ENCODE results near the gene SLC4A4. TPM values are rescaled to one million over a fixed set of nuclear protein-coding genes. Genes with fewer than 3 reads are reported as not detected.

Gene SLC4A4
- total RNA-seq, 2 donors from 2014 or later: 21.7 to 27.3 TPM

DNA sequence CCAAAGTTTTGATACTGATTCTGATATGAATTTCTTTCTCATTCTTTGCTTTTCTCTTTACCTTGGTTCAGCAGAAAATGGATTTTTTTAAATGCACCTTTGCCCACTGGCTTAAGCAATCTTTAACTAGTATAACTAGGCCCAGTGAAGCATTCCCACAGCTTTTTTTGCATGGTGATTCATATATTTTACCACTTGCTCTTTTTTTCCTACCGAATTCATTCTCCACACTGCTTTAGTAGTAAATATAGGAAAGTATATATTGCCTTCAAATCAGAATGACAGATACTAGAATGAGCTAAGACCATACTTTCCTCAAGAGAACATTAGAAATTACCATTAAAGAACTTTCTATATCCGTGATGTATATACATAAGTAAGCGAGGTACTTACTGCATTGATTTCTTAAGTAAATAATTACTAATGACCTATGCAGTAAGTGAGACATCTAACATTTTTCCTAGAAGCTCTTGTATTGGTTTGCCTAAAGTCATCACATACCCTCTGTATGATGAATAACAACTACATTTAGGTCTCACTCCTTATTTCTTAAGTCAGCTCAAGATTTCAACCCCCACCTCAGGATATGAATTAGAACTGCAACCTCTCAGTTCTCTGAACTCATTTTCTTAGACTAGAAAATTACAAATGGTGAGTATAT lies 44.2 kb downstream of the SLC4A4 start:
- Histone ChIP-seq H3K27me3 (no peaks in the 10 kb centered on the region), H3K36me3 (no peaks in the 10 kb centered on the region), H3K27ac (no peak overlapping the region), H3K9me3 (no peaks in the 10 kb centered on the region), H3K4me3 (no peak overlapping the region), H3K4me1 (no peaks in the 10 kb centered on the region)
- no peak for DNase-seq (ENCODE audit: low spot score)
- TF ChIP-seq, protein P1, sequence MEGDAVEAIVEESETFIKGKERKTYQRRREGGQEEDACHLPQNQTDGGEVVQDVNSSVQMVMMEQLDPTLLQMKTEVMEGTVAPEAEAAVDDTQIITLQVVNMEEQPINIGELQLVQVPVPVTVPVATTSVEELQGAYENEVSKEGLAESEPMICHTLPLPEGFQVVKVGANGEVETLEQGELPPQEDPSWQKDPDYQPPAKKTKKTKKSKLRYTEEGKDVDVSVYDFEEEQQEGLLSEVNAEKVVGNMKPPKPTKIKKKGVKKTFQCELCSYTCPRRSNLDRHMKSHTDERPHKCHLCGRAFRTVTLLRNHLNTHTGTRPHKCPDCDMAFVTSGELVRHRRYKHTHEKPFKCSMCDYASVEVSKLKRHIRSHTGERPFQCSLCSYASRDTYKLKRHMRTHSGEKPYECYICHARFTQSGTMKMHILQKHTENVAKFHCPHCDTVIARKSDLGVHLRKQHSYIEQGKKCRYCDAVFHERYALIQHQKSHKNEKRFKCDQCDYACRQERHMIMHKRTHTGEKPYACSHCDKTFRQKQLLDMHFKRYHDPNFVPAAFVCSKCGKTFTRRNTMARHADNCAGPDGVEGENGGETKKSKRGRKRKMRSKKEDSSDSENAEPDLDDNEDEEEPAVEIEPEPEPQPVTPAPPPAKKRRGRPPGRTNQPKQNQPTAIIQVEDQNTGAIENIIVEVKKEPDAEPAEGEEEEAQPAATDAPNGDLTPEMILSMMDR (IDR thresholded peaks at IDR 0.05): no peak

DNA sequence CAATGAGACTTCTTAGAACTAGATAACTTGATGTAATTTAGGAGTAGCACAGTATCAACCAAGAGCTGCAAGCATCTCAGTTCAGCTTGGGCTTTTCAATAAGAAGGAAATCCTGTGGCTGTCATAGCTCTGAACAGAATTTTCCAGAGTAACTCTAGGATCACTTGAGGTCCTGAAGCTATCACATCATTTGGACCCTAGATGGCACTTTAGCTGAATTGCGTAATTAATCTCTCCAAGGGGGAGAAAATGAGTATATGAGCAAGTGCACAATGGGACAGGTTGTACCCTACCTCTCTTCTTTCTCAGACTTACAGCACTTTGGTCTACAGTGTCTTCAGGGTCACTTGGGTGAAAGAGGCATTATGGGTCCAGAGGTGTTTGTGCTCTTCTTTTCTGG lies 45.2 kb downstream of the SLC4A4 start:
- H3K27me3 ChIP-seq: no peaks in the 10 kb centered on the region
- H3K4me1 ChIP-seq: no peaks in the 10 kb centered on the region
- no peak for DNase-seq (ENCODE audit: low spot score)
- no peak overlapping the region for H3K4me3 ChIP-seq
- TF ChIP-seq, protein P1 (IDR thresholded peaks at IDR 0.05): no peak
- H3K27ac ChIP-seq: no peak overlapping the region
- H3K9me3 ChIP-seq: no peaks in the 10 kb centered on the region
- H3K36me3 ChIP-seq: no peaks in the 10 kb centered on the region

DNA sequence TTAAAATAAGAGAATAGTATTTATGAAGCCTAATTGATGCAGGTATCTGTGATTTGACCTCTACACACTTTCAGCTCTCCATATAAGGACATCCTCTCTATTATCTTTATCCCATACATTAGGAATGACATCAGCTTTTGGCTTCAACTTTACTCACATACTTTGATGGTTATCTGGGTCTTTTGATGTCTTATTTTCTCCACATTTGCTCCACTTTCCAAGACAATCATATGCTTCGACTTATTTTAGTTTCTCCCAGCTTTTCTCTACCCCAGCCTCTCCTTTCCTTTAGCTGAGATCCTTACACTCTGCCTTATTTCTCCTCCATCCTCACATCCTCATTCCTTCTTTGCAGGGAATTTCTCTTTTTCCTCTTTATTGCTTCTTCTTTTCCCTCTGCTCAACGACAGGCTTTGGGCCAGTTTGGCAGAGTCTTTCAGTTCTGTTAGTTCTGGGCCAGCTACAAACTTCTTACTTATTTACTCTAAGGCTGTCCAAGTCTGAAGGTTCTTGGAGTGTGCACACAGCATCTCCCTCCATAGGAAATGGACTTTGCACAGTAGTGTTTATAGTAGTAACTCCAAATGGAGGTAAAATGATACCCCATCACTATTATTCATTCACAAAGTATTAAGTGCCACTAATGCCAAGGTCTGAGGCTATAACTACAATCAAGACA lies 50.5 kb downstream of the SLC4A4 start:
- H3K4me1 ChIP-seq: no peaks in the 10 kb centered on the region
- DNase-seq (ENCODE audit: low spot score): no peak
- no peaks in the 10 kb centered on the region for H3K9me3 ChIP-seq

DNA sequence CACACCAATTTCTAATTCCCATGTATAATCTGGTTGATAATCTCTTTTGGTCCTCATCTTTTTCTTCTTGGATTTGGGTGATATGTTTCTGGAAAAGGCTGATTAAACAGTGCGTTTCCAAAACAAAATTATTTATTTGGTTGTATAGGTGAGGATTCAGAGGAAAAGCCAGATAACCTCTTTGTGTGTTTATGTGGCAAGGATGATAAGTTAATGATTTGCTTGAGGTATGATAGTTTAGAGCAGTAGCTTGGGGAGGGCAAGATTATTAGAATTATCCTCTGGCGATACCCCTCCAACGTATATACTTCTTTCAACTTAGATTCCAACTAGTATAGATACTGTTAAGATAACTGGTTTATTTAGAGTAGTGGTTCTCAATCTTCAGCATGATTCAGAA lies 53.3 kb downstream of the SLC4A4 start:
- Histone ChIP-seq H3K36me3 (no peaks in the 10 kb centered on the region), H3K4me3 (no peak overlapping the region), H3K27ac (no peak overlapping the region), H3K4me1 (no peaks in the 10 kb centered on the region), H3K9me3 (no peaks in the 10 kb centered on the region), H3K27me3 (no peaks in the 10 kb centered on the region)
- TF ChIP-seq, protein P1 (IDR thresholded peaks at IDR 0.05): no peak
- no peak for DNase-seq (ENCODE audit: low spot score)

More for the DNA sequence above, 50.5 kb downstream of the SLC4A4 start:
- no peaks in the 10 kb centered on the region for H3K36me3 ChIP-seq
- no peaks in the 10 kb centered on the region for H3K27me3 ChIP-seq
- TF ChIP-seq, protein P1 (IDR thresholded peaks at IDR 0.05): no peak
- no peak overlapping the region for H3K4me3 ChIP-seq
- H3K27ac ChIP-seq: no peak overlapping the region

DNA sequence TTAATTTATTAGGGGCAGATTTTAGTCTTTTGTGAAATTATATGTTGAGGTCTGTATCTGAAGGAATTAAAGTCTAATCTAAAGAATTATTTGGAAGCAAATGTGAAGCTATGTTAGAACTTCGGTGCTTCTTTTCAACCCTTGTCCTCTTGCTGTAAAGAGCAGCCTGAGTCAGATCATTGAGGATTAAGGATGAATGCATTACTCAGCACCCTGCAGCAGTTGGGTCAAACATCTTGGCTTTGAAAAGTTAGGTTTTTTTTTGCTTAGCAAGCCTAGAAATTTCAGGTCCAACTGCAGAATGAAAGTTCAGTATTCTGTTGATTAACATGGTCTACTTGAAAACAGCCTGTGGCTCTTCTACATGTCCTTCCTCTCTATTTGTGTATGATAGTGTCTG lies 57.6 kb downstream of the SLC4A4 start:
- Histone ChIP-seq H3K9me3 (no peaks in the 10 kb centered on the region), H3K4me1 (no peaks in the 10 kb centered on the region), H3K4me3 (no peak overlapping the region), H3K36me3 (no peaks in the 10 kb centered on the region), H3K27me3 (no peaks in the 10 kb centered on the region), H3K27ac (no peak overlapping the region)
- TF ChIP-seq, protein P1 (IDR thresholded peaks at IDR 0.05): no peak
- no peak for DNase-seq (ENCODE audit: low spot score)
